SK-N-SH treated with all-trans-retinoic acid at 6 μM for 48 hours (cell line): Measurements from ENCODE around the gene FOXN3.
A peak's percentile ranks its signal among the peaks of the same experiment; 100 is the strongest.

Experiments used
- ATAC-seq: fragments of 200-7000 bp; cut with Tn5 transposase; 3 replicates; pipeline ENCODE4 v1.9.1; 2020; ENCODE audit warnings: mild to moderate bottlenecking, moderate library complexity
- CSDC2 ChIP-seq: fragments of 250-450 bp; sonication (Bioruptor Pico); IDR thresholded peaks from 2 replicates; pipeline ENCODE4 v1.5.0; 2020; ENCODE audit warnings: mild to moderate bottlenecking, moderate library complexity
- CSRNP3 ChIP-seq: fragments of 250-450 bp; sonication (Bioruptor Pico); IDR thresholded peaks from 2 replicates; pipeline ENCODE4 v1.5.1; 2021; ENCODE audit warnings: mild to moderate bottlenecking, moderate library complexity
- ESRRG ChIP-seq: fragments of 250-450 bp; sonication (Bioruptor Pico); IDR thresholded peaks from 2 replicates; pipeline ENCODE4 v1.6.1; 2021; ENCODE audit warnings: mild to moderate bottlenecking
- GLIS3 ChIP-seq: fragments of 250-450 bp; sonication (Bioruptor Pico); IDR thresholded peaks from 2 replicates; pipeline ENCODE4 v1.5.0; 2020; ENCODE audit warnings: mild to moderate bottlenecking, moderate library complexity
- ISL1 ChIP-seq: fragments of 250-450 bp; sonication (Bioruptor Pico); IDR thresholded peaks from 2 replicates; pipeline ENCODE4 v2.1.2; 2022; ENCODE audit warnings: mild to moderate bottlenecking, moderate library complexity
- OSR1 ChIP-seq: fragments of 250-450 bp; sonication (Bioruptor Pico); IDR thresholded peaks from 2 replicates; pipeline ENCODE4 v1.8.0; 2022; ENCODE audit warnings: moderate library complexity, mild to moderate bottlenecking, inconsistent platforms
- PATZ1 ChIP-seq: fragments of 250-450 bp; sonication (Bioruptor Pico); IDR thresholded peaks from 2 replicates; pipeline ENCODE4 v1.8.0; 2020; ENCODE audit warnings: mild to moderate bottlenecking, moderate library complexity, borderline replicate concordance
- PPARA ChIP-seq: fragments of 250-450 bp; sonication (Bioruptor Pico); IDR thresholded peaks from 2 replicates; pipeline ENCODE4 v1.5.0; 2020; ENCODE audit warnings: mild to moderate bottlenecking, borderline replicate concordance
- RARB ChIP-seq: fragments of 250-450 bp; sonication (Bioruptor Pico); IDR thresholded peaks from 2 replicates; pipeline ENCODE4 v1.8.0; 2021; ENCODE audit warnings: mild to moderate bottlenecking, moderate library complexity
- SNAI2 ChIP-seq: fragments of 250-450 bp; sonication (Bioruptor Pico); IDR thresholded peaks from 2 replicates; pipeline ENCODE4 v1.5.0; 2020; ENCODE audit warnings: mild to moderate bottlenecking, moderate library complexity
- TCF4 ChIP-seq: fragments of 250-450 bp; sonication (Bioruptor Pico); IDR thresholded peaks from 2 replicates; pipeline ENCODE4 v1.8.0; 2021; ENCODE audit warnings: mild to moderate bottlenecking, moderate library complexity, borderline replicate concordance
- TOX ChIP-seq: fragments of 250-450 bp; sonication (Bioruptor Pico); IDR thresholded peaks from 2 replicates; pipeline ENCODE4 v1.8.0; 2021; ENCODE audit warnings: mild to moderate bottlenecking, moderate library complexity, borderline replicate concordance
- TSHZ2 ChIP-seq: fragments of 250-450 bp; sonication (Bioruptor Pico); IDR thresholded peaks from 2 replicates; pipeline ENCODE4 v1.5.0; 2020; ENCODE audit warnings: mild to moderate bottlenecking, moderate library complexity
- ZC3H10 ChIP-seq: fragments of 250-450 bp; sonication (Bioruptor Pico); IDR thresholded peaks from 2 replicates; pipeline ENCODE4 v1.5.1; 2021; ENCODE audit warnings: mild to moderate bottlenecking, moderate library complexity
- ZFP30 ChIP-seq: fragments of 450-650 bp; formaldehyde crosslinking; IDR thresholded peaks from 2 replicates; pipeline ENCODE4 v1.5.0; 2022; ENCODE audit warnings: mild to moderate bottlenecking, moderate library complexity
- ZNF565 ChIP-seq: fragments of 450-650 bp; formaldehyde crosslinking; conservative IDR thresholded peaks from 2 replicates; pipeline ENCODE4 v1.5.0; 2020; ENCODE audit warnings: low read depth, mild to moderate bottlenecking, moderate library complexity
- ZNF70 ChIP-seq: fragments of 450-650 bp; formaldehyde crosslinking; IDR thresholded peaks from 2 replicates; pipeline ENCODE4 v1.5.0; 2020; ENCODE audit warnings: mild to moderate bottlenecking, moderate library complexity
- ZNF8 ChIP-seq: fragments of 450-650 bp; formaldehyde crosslinking; IDR thresholded peaks from 2 replicates; pipeline ENCODE4 v1.5.0; 2020; ENCODE audit warnings: mild to moderate bottlenecking, moderate library complexity
- TF ChIP-seq, protein P1 (sequence below): fragments of 250-450 bp; sonication (Bioruptor Pico); IDR thresholded peaks from 2 replicates; pipeline ENCODE4 v1.8.0; 2021; ENCODE audit warnings: low read depth, mild to moderate bottlenecking, moderate library complexity, borderline replicate concordance

The FOXN3 gene

DNA sequence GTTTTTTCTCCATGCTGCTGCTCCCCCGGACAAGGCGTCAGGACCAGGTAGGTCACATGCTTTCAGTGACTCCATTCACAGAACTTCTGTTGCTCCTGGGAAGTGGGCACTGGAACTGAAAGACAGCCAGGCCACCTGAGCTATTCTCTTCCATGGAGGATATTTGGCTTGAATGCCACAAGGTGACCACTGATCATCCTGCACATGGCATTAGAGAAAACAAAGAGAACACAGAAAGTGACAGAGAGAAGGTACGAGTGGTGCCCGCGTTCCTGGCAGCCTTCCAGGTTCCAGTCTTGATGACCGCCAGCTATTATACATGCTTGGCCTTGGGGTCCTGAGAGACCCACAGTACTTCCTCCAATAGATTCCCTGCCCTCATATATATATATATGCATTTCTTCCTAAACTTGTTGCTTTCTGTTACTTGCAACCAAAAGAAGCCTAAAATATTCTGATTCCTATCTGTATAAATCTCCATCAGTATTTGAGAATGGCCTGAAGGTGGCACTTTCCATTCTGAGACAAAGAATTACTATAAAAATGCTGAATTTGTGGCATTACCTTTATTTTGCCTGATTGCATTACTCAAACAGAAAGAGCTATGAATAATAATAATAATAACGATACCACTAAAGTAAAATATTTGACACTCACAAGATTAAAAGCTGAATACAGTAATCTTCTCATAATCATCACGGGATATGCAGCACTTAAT is 174.9 kb downstream of the FOXN3 start (continued):
- no peak for TF ChIP-seq SNAI2 (CRISPR knock-in tag)
- no peak for TF ChIP-seq TSHZ2
- no peak for TF ChIP-seq ISL1

DNA sequence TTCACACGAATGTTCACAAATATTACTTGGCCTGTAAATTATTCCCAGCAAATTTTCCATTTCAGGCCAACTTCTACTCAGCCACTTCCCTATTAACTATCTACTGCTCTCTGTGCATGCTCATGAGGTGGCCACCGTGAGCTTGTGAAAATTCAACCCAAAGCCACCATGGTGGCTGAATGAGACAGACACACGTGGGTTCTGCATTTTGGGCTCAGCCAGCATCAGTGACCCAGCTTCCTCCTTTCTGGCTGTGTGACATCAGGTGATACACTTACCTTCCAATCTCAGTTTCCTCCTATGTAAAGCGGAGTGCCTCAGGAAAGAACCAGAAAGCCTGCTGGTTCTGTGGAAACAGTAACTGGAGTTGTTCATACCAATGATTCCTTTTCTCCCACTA is 175.8 kb downstream of the FOXN3 start:
- no peak for TF ChIP-seq SNAI2 (CRISPR knock-in tag)
- TF ChIP-seq ZNF565: no peak
- TF ChIP-seq, protein P1, sequence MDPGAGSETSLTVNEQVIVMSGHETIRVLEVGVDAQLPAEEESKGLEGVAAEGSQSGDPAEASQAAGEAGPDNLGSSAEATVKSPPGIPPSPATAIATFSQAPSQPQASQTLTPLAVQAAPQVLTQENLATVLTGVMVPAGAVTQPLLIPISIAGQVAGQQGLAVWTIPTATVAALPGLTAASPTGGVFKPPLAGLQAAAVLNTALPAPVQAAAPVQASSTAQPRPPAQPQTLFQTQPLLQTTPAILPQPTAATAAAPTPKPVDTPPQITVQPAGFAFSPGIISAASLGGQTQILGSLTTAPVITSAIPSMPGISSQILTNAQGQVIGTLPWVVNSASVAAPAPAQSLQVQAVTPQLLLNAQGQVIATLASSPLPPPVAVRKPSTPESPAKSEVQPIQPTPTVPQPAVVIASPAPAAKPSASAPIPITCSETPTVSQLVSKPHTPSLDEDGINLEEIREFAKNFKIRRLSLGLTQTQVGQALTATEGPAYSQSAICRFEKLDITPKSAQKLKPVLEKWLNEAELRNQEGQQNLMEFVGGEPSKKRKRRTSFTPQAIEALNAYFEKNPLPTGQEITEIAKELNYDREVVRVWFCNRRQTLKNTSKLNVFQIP (CRISPR knock-in tag): no peak
- TF ChIP-seq ZNF70 (CRISPR knock-in tag): no peak
- TF ChIP-seq OSR1 (CRISPR knock-in tag): no peak
- TF ChIP-seq GLIS3: no peak
- no peak for TF ChIP-seq PPARA (CRISPR knock-in tag)
- no peak for TF ChIP-seq ESRRG (CRISPR knock-in tag)
- no peak for TF ChIP-seq ZNF8 (CRISPR knock-in tag)
- TF ChIP-seq PATZ1: no peak
- no peak for TF ChIP-seq CSDC2 (CRISPR knock-in tag)
- TF ChIP-seq ZFP30 (CRISPR knock-in tag): no peak
- TF ChIP-seq TOX (CRISPR knock-in tag): no peak
- no peak for TF ChIP-seq RARB
- no peak for TF ChIP-seq TSHZ2
- no peak for TF ChIP-seq ZC3H10
- TF ChIP-seq ISL1: no peak
- no peak for ATAC-seq

DNA sequence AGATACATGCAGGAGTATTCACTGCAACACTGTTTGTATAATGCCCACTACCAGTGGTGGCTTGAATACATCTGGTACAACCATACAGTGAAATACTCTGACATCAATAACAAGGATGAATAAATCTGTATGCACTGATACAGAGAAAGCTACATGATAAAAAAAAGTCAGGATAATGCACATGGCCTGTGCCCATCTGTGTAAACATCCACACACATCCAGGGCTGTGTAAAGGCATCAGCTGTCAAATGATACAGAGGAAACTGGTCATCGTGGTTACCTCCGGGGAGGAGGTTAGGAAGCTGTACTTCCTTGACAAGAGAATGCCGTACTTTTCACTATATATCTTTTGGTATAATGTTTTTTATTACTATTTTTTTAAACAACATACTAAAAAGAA is 176.6 kb downstream of the FOXN3 start:
- TF ChIP-seq CSRNP3 (no peak), TCF4 (CRISPR knock-in tag) (peak; percentile 74; the same call in 1 of the 2 replicates), ZFP30 (CRISPR knock-in tag) (no peak), ZNF8 (CRISPR knock-in tag) (peak; percentile 53; the same call in 1 of the 2 replicates)
- ATAC-seq: peak; percentile 33; the same call in 2 of the 3 replicates
